ENCODE data around the gene KDM4C. TPM values are rescaled to one million over a fixed set of nuclear protein-coding genes. Genes with fewer than 3 reads are reported as not detected.

The KDM4C gene
- total RNA-seq, 1 donor from 2014 or later, result 11.1 TPM

DNA sequence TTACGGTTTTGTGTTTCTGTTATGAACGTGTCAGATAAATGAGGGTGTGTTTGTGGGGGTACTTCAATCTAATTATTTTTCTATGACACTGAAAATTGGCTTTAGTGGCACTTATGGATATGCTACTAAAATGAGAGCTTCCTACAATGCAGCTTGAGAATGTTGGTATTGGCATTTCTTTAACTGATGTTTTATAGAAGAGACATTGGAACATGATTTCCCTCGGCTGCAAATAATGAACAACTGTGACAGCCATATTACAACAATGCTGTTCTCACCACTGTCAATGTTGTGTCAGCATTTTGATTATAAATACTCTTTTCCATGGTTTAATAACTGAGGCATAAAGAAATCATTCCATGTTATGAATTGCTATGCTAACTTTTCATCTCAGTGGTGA, 279.4 kb downstream of the KDM4C start:
- no peak for DNase-seq (ENCODE audit: low spot score)
- Mint-ChIP-seq H3K4me1 (no peaks in the 10 kb centered on the region), H3K27ac (no peak overlapping the region), H3K27me3 (ENCODE audit: insufficient read depth, low read depth) (no peaks in the 10 kb centered on the region), H3K36me3 (peaks cover 7% of the 10 kb centered on the region), H3K4me3 (no peak overlapping the region), H3K9me3 (peaks cover 3% of the 10 kb centered on the region)
- Histone ChIP-seq H3K79me2 (ENCODE audit: low read depth) (no peaks in the 10 kb centered on the region), H4K20me1 (ENCODE audit: low read depth) (no peaks in the 10 kb centered on the region), H3K9ac (no peak overlapping the region), H3K36me3 (no peaks in the 10 kb centered on the region), H3K9me3 (ENCODE audit: low read depth) (no peaks in the 10 kb centered on the region), H3K27me3 (no peaks in the 10 kb centered on the region), H3K27ac (no peak overlapping the region), H3K4me3 (no peak overlapping the region), H3F3A (ENCODE audit: low read depth) (no peaks in the 10 kb centered on the region), H3K4me2 (no peak overlapping the region), H2AFZ (replicated peaks) (no peak overlapping the region), H3K4me1 (no peaks in the 10 kb centered on the region)
- TF ChIP-seq, protein P1, sequence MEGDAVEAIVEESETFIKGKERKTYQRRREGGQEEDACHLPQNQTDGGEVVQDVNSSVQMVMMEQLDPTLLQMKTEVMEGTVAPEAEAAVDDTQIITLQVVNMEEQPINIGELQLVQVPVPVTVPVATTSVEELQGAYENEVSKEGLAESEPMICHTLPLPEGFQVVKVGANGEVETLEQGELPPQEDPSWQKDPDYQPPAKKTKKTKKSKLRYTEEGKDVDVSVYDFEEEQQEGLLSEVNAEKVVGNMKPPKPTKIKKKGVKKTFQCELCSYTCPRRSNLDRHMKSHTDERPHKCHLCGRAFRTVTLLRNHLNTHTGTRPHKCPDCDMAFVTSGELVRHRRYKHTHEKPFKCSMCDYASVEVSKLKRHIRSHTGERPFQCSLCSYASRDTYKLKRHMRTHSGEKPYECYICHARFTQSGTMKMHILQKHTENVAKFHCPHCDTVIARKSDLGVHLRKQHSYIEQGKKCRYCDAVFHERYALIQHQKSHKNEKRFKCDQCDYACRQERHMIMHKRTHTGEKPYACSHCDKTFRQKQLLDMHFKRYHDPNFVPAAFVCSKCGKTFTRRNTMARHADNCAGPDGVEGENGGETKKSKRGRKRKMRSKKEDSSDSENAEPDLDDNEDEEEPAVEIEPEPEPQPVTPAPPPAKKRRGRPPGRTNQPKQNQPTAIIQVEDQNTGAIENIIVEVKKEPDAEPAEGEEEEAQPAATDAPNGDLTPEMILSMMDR (IDR thresholded peaks at IDR 0.05), result no peak
- TF ChIP-seq EZH2 (IDR thresholded peaks at IDR 0.05), result no peak
- TF ChIP-seq EZH2phosphoT487 (IDR thresholded peaks at IDR 0.05), result no peak

DNA sequence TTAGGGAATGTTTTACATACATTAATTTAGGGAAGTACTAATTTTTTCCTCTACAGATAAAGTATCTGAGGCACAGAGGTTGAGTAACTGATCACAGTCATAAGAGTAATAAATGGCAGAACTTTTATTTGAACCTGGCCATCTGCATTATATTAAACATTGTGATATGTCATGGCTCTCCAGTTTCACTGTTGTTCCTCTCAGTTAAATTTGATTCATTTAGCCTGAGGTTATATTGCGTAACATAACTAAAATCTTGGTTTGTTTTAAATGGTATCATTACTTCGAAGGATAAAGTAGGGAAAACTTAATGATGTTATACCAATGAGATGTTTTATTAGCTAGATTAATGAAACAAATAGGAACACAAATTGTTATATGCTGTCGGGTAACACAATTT, 284.4 kb downstream of the KDM4C start:
- Histone ChIP-seq H4K20me1 (ENCODE audit: low read depth) (no peaks in the 10 kb centered on the region), H3K79me2 (ENCODE audit: low read depth) (no peaks in the 10 kb centered on the region), H3K4me2 (no peak overlapping the region), H3F3A (ENCODE audit: low read depth) (no peaks in the 10 kb centered on the region), H3K9me3 (ENCODE audit: low read depth) (no peaks in the 10 kb centered on the region), H3K27ac (no peak overlapping the region), H3K4me3 (no peak overlapping the region), H3K36me3 (no peaks in the 10 kb centered on the region), H3K9ac (no peak overlapping the region), H3K27me3 (no peaks in the 10 kb centered on the region), H2AFZ (replicated peaks) (no peak overlapping the region), H3K4me1 (no peaks in the 10 kb centered on the region)
- Mint-ChIP-seq H3K4me1 (peaks cover 4% of the 10 kb centered on the region), H3K36me3 (peaks cover 4% of the 10 kb centered on the region), H3K27ac (no peak overlapping the region), H3K4me3 (no peak overlapping the region), H3K27me3 (ENCODE audit: insufficient read depth, low read depth) (no peaks in the 10 kb centered on the region), H3K9me3 (no peaks in the 10 kb centered on the region)
- no peak for DNase-seq (ENCODE audit: low spot score)
- TF ChIP-seq, protein P1 (IDR thresholded peaks at IDR 0.05), result no peak
- TF ChIP-seq EZH2phosphoT487 (IDR thresholded peaks at IDR 0.05) (no peak), EZH2 (IDR thresholded peaks at IDR 0.05) (no peak)

DNA sequence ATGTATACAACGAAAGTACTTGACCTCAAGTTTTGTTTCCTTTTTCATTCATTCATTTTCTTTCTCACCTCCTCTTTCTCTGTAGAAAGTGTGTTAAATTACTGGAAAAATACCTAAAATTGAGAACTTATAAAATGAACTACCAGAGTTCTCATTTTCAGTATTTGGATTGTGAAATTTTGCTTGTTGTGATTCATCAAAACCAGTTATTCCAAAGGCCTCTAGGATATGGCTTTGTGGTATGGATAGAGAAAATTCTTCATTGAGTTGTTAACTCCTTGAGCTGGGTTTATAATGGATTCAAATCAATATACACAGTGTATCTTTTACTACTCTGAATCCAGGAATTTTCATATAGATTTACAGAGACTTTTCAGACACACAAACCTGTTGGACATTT, 287.6 kb downstream of the KDM4C start:
- Mint-ChIP-seq H3K27ac (no peak overlapping the region), H3K27me3 (ENCODE audit: insufficient read depth, low read depth) (no peaks in the 10 kb centered on the region), H3K9me3 (no peaks in the 10 kb centered on the region), H3K36me3 (peaks cover 4% of the 10 kb centered on the region), H3K4me3 (no peak overlapping the region), H3K4me1 (peaks cover 4% of the 10 kb centered on the region)
- Histone ChIP-seq H3K4me1 (no peaks in the 10 kb centered on the region), H2AFZ (replicated peaks) (no peak overlapping the region), H3K9me3 (ENCODE audit: low read depth) (no peaks in the 10 kb centered on the region), H3K4me2 (no peak overlapping the region), H3K79me2 (ENCODE audit: low read depth) (no peaks in the 10 kb centered on the region), H3K27ac (no peak overlapping the region), H4K20me1 (ENCODE audit: low read depth) (no peaks in the 10 kb centered on the region), H3F3A (ENCODE audit: low read depth) (no peaks in the 10 kb centered on the region), H3K4me3 (no peak overlapping the region), H3K27me3 (no peaks in the 10 kb centered on the region), H3K9ac (no peak overlapping the region), H3K36me3 (no peaks in the 10 kb centered on the region)
- TF ChIP-seq EZH2phosphoT487 (IDR thresholded peaks at IDR 0.05), result no peak
- TF ChIP-seq EZH2 (IDR thresholded peaks at IDR 0.05), result no peak
- TF ChIP-seq, protein P1 (IDR thresholded peaks at IDR 0.05), result no peak
- DNase-seq (ENCODE audit: low spot score), result no peak

Measured in neural progenitor cell (in vitro differentiated cells).